ACC112 (cell line): ENCODE measurements around the gene GATA5.

Experiments
- H2AFZ ChIP-seq: fragments of 200-600 bp; sonication (generic); one replicate; pipeline ENCODE4 v1.6.0; 2017; ENCODE audit warnings: antibody characterized with exemption, low read length; ENCODE audit not compliant: unreplicated experiment
- H3K27ac ChIP-seq: fragments of 200-600 bp; sonication (generic); 2 replicates; pipeline ENCODE4 v1.5.1; 2014; ENCODE audit warnings: low read depth, mild to moderate bottlenecking, antibody characterized with exemption, low read length, moderate library complexity
- H3K27me3 ChIP-seq: fragments of 200-600 bp; sonication (generic); 2 replicates; pipeline ENCODE4 v1.6.1; 2014; ENCODE audit warnings: mild to moderate bottlenecking, antibody characterized with exemption, low read length, moderate library complexity, mixed read lengths; ENCODE audit not compliant: insufficient read depth
- H3K36me3 ChIP-seq: fragments of 200-600 bp; sonication (generic); 2 replicates; pipeline ENCODE4 v1.6.1; 2016; ENCODE audit warnings: mild to moderate bottlenecking, antibody characterized with exemption, low read length, moderate library complexity, mixed read lengths; ENCODE audit not compliant: insufficient read depth
- H3K4me1 ChIP-seq: fragments of 200-600 bp; sonication (generic); one replicate; pipeline ENCODE4 v1.6.1; 2016; ENCODE audit warnings: low read length, mixed read lengths; ENCODE audit not compliant: insufficient read depth, unreplicated experiment, control insufficient read depth
- H3K4me3 ChIP-seq: fragments of 200-600 bp; sonication (generic); 2 replicates; pipeline ENCODE4 v1.5.1; 2014; ENCODE audit warnings: mild to moderate bottlenecking, low read depth, low read length
- H3K79me2 ChIP-seq: fragments of 200-600 bp; sonication (generic); one replicate; pipeline ENCODE4 v1.6.0; 2016; ENCODE audit warnings: low read length; ENCODE audit not compliant: control insufficient read depth, unreplicated experiment, insufficient read depth

Gene GATA5

DNA sequence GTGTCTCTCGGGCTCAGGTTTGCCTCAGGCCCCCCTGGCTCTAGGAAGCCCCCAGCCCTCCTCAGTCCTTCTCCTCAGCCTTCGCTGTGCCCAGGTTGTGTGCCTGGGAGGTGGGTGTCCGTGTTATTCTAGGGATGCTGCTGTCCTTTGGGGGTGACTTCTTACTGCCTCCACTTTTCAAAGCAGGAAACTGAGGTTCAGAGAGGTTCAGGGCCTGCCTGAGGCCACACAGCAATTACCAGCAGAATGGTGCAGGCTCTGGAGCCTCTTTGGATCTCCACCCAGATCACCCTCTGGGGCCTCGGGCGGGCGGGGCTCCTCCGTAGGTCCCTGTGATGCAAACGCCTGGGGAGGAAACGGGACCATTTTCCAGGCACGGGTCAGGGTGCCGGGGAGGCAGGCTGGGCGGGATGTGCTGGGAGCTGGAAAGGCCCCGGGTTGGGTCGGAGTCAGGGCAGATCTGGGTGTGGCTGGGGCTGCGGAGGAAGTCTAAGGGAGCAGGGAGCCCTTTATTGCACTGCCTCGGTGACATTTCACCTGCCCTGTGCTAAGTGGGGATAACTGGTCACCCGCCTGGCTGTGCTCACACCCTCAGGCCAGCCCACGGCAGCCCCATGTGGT lies 23.2 kb downstream of the GATA5 start:
- Histone ChIP-seq H3K4me1 (no peaks in the 10 kb centered on the region), H2AFZ (no peak overlapping the region), H3K36me3 (no peaks in the 10 kb centered on the region), H3K27ac (no peak overlapping the region), H3K27me3 (peaks cover 28% of the 10 kb centered on the region), H3K4me3 (no peak overlapping the region), H3K79me2 (no peaks in the 10 kb centered on the region)

DNA sequence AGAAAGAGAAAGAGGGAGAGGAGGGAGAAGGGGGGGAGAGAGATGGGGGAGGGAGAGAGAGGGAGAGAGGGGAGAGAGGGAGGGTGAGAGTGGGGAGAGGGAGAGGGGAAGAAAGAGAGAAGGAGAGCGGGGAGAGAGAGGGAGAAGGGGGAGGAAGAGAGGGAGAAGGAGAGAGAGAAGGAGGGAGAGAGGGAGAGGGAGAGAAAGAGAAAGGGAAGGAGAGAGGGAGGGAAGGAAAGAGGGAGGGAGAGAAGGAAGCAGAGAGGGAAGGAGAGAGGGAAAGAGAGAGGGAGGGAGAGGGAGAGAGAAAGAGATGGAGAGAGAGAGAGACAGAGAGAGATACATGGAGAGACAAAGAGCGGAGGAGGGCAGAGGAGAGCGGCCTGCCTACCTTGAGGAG lies 23.8 kb downstream of the GATA5 start:
- H3K79me2 ChIP-seq, result no peaks in the 10 kb centered on the region
- H3K27me3 ChIP-seq, result peaks cover 28% of the 10 kb centered on the region
- no peak overlapping the region for H2AFZ ChIP-seq
- no peaks in the 10 kb centered on the region for H3K4me1 ChIP-seq
- H3K27ac ChIP-seq, result no peak overlapping the region
- H3K36me3 ChIP-seq, result no peaks in the 10 kb centered on the region
- no peak overlapping the region for H3K4me3 ChIP-seq

DNA sequence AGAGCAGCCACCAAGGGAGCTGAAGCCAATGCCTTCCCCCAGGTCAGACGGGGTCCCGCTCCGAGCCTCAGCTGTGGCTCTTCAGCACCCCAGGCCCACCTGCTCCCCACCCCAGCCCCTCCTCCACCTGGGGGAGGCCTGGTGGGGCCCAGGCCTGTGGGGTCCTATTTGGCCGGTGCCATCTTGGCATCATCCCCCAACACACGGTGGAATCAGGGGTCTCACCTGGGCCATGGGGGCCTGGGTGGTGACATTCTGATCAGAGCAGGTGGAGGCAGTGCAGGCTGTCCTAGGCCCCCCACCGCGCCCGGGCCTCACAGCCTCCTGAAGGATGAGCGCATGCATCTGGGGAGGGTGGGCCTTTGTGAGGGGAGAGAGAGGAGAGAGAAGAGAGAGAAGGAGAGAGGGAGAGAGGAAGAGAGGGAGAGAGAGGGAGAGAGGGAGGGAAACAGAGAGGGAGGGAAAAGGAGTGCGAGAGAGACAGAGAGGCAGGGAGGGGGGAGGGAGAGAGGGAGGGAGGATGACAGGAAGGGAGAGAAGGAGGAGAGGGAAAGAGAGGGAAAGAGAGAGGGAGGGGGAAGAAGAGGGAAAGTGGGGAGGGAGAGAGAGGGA lies 24.5 kb downstream of the GATA5 start:
- Histone ChIP-seq H3K27me3 (peaks cover 28% of the 10 kb centered on the region), H3K4me3 (no peak overlapping the region), H3K4me1 (no peaks in the 10 kb centered on the region), H2AFZ (no peak overlapping the region), H3K27ac (no peak overlapping the region), H3K79me2 (no peaks in the 10 kb centered on the region), H3K36me3 (no peaks in the 10 kb centered on the region)

DNA sequence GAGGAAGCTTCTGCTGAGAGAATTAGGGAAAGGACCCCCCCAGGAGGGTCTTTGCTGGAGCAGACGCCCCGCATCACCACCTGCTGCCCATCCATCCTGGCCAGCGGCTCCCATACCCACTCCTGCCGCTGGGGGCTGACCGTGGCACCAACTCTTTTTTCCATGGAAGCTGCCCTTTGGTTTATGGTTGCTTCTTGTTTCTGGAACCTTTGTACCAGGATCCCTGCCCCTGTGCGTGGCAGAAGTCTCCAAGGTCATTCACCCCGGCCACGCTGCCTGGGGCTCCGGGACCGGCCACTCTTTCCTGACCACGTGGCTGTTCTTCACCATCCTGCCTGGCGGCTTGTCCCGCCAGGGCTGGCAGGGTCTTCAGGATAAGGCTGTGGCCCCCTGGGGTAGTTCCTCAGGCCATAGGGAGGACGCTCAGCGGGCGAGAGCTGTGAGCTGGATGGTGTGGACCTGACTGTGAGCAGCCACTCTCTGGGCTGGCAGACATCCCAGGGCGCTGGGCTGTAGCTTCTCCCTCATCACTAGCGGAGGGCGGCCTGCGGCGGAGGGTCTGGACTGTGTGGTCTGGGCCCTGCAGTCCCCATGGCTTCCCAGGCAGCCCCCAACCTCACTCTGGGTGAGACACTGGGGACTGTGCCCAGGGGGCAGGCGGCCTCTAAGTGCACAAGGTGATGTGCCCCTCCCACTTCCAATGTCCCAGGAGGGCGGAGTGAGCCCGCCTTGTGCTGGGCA lies 25.7 kb downstream of the GATA5 start:
- Histone ChIP-seq H2AFZ (no peak overlapping the region), H3K4me1 (no peaks in the 10 kb centered on the region), H3K27me3 (peaks cover 28% of the 10 kb centered on the region), H3K36me3 (no peaks in the 10 kb centered on the region), H3K27ac (no peak overlapping the region), H3K79me2 (no peaks in the 10 kb centered on the region), H3K4me3 (no peak overlapping the region)

DNA sequence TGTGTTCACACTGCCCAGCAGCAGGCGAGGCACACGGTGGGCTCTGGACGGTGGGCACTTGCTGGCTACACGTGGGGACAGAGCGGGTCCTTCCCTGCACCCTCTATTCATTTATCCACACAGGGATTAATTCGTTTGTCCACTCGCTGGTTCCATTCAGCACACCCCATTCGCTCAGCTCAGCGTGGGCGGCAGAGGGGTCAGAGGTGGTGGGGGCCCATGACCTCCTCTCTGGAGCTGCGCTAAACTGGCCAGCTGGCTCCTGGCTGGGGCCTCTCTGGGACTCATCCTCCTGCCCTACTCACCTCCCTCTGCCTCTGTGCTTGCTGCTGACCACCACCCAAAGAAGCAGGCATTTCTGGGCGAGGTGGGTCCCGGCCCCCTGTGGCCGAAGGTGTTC lies 27.0 kb downstream of the GATA5 start:
- Histone ChIP-seq H3K36me3 (no peaks in the 10 kb centered on the region), H3K27ac (no peak overlapping the region), H3K4me1 (no peaks in the 10 kb centered on the region), H3K27me3 (peaks cover 28% of the 10 kb centered on the region), H3K4me3 (no peak overlapping the region), H2AFZ (no peak overlapping the region), H3K79me2 (no peaks in the 10 kb centered on the region)

DNA sequence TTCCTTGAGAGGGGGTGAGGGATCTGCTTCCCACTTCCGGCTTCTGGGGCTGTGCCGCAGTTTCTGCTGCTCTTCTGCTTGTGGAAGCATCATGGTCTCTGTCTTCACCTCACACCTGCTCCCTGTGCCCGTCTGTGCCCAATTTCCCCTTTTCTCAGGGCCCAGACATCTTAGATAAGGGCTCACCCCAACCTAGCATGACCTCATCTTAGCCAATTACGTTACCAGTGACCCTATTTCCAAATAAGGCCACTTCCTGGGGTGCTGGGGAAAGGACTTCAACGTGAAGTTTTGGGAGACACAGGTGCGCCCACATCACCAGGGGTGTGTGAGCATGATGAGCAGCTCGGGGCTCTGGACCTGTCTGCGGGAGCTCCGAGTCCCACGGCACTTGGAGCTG lies 27.8 kb downstream of the GATA5 start:
- Histone ChIP-seq H3K27me3 (peaks cover 28% of the 10 kb centered on the region), H3K36me3 (no peaks in the 10 kb centered on the region), H2AFZ (no peak overlapping the region), H3K27ac (no peak overlapping the region), H3K4me3 (no peak overlapping the region), H3K4me1 (no peaks in the 10 kb centered on the region), H3K79me2 (no peaks in the 10 kb centered on the region)

DNA sequence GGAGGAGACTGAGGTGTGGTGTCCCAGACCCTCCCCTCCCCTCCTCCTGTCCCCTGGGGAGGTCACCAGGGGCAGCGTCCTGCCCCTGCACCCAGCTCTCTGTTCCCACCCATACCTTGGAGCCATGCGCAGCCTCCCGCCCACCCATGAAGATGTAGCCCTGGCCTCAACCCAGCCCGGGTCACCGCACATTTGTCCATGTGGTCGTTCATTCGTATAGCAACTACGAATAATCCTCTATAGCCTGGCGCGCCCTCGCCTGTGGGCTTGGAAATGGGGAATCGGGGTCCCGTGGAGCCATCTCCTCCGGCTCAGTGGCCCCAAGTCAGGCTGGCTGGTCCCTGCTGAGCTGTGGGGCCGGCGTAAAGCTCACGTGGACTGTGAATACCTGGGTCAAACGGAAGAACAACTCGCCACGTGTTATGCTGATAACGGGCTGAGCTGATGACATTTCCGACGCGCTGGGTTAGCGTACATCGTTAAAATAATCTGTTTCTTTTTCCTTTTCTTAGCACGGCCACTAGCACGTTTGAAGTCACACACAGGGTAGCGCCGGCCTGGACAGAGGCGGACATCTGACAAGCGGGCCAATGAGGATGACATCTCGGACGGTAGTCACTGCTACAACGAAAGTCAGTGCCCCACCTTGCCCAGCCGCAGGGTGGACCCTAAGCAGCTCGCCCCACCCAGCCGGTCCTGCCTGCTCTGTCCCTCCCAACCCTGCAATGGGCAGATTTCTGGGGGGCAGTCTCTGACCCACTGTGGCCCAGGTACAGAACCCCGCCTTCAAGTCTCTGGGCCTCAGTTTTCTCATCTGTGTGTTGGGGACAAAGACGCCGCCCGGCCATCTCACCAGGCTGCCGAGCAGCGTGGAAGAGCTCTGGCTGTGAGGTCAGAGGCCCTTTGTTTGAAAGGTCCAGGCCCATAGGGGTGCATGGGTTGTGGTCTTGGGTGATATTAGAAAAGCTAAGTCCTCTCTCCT lies 28.6 kb downstream of the GATA5 start:
- H3K79me2 ChIP-seq, result no peaks in the 10 kb centered on the region
- no peak overlapping the region for H2AFZ ChIP-seq

DNA sequence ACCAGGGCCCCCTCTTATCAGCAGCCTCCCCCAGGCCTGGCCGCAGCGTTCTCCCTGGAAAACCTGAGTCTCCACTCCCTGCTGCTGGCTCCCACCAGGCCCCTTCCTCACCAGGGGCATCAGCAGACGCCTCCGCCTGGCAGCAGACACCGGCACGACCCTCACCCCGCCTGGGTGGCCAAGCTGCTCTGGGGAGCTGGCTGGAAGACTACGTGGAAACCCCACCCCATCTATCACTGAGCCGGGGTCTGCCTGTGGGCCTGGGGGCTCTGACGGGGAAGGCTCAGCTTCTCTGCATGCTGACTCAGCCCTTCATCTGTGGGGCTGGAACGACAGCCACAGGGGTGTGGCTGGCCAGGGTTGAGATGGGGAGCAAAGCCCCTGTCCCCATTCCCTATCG lies 29.3 kb downstream of the GATA5 start:
- H3K36me3 ChIP-seq, result no peaks in the 10 kb centered on the region
- H2AFZ ChIP-seq, result no peak overlapping the region
- H3K4me1 ChIP-seq, result no peaks in the 10 kb centered on the region
- H3K27ac ChIP-seq, result no peak overlapping the region
- no peak overlapping the region for H3K4me3 ChIP-seq
- H3K79me2 ChIP-seq, result no peaks in the 10 kb centered on the region
- peaks cover 23% of the 10 kb centered on the region for H3K27me3 ChIP-seq

More for the DNA sequence above, 28.6 kb downstream of the GATA5 start:
- H3K27ac ChIP-seq, result no peak overlapping the region
- H3K4me1 ChIP-seq, result no peaks in the 10 kb centered on the region
- H3K27me3 ChIP-seq, result peaks cover 22% of the 10 kb centered on the region
- no peaks in the 10 kb centered on the region for H3K36me3 ChIP-seq
- H3K4me3 ChIP-seq, result no peak overlapping the region

DNA sequence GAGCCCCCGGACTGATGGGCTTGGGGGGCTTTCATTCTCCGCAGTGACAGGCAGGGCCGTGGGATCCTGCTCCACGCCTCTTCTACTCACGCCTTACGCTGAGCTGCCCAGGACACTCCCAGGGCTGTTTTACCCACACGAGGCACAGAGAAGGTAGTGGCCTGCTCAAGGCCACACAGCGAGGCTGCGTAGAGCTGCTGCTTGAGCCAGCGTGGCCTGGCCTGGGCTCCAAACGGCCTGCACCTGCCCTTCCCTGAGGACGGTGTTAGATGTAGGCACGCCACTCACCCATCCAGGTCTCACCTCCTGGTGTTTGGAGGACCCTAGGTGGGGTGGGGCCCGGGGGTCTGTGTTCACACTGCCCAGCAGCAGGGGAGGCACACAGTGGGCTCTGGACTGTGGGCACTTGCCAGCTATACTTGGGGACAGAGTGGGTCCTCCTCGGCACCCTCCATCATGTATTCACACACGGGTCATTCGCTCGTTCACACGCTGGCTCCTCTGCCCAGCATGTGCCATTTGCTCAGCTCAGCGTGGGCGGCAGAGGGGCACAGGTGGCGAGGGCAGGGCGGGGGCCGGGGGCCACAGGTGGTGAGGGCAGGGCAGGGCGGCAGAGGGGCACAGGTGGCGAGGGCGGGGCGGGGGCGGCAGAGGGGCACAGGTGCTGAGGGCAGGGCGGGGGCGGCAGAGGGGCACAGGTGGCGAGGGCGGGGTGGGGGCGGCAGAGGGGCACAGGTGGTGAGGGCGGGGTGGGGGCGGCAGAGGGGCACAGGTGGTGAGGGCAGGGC lies 30.0 kb downstream of the GATA5 start:
- Histone ChIP-seq H2AFZ (no peak overlapping the region), H3K4me1 (no peaks in the 10 kb centered on the region), H3K27ac (no peak overlapping the region), H3K27me3 (peaks cover 23% of the 10 kb centered on the region), H3K36me3 (no peaks in the 10 kb centered on the region), H3K4me3 (no peak overlapping the region), H3K79me2 (no peaks in the 10 kb centered on the region)

DNA sequence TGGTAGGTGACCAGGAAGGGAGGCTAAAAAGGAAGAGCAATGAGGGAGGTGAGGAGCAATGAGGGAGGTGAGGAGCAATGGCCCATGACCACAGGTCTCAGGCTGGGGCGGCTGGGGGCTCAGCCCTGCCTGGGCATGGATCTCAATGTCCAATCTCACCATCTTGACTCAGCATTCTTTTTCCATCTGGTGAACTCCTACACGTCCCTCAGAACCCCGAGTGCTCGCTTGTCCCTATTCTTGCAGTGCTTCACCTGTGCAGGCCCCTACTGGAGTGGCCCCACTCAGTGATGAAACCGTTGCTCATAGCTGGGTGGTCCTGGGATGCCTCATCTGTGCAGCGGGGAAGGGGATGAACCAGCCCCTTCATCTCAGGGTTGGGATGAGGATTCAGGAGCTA lies 31.5 kb downstream of the GATA5 start:
- Histone ChIP-seq H3K36me3 (no peaks in the 10 kb centered on the region), H2AFZ (no peak overlapping the region), H3K27me3 (peaks cover 22% of the 10 kb centered on the region; the same call in 1 of the 2 replicates), H3K4me1 (no peaks in the 10 kb centered on the region), H3K79me2 (no peaks in the 10 kb centered on the region), H3K27ac (no peak overlapping the region), H3K4me3 (no peak overlapping the region)
